CD14-positive monocyte (primary cell): ENCODE results near the gene CDK5RAP2. TPM values are rescaled to one million over a fixed set of nuclear protein-coding genes. Genes with fewer than 3 reads are reported as not detected.
A peak's percentile ranks its signal among the peaks of the same experiment; 100 is the strongest.

Source experiments
- DNase-seq, 3 donors: peaks; one replicate each; pipeline ENCODE4 v3.0.0-alpha.2; 2011 to 2022
- H2AFZ ChIP-seq: 2 replicates; pipeline ENCODE4 v1.6.0; 2012; ENCODE audit warnings: mild to moderate bottlenecking, low read depth, low read length, inconsistent platforms; ENCODE audit not compliant: insufficient read depth, poor library complexity, severe bottlenecking
- H3K27ac ChIP-seq, 2 donors: 1 replicate in 1 of 2; 2 replicates in 1 of 2; pipeline ENCODE4 v1.5.1; 2012 to 2013; ENCODE audit warnings: low read length in 2 of 2, control low read depth in 1 of 2, inconsistent platforms in 1 of 2, low read depth in 1 of 2, mild to moderate bottlenecking in 1 of 2
- H3K27me3 ChIP-seq, 2 donors: one replicate each; pipeline versions ENCODE4 v1.6.0 to v1.6.1; 2011 to 2013; ENCODE audit warnings: low read length in 2 of 2; ENCODE audit not compliant: control insufficient read depth in 2 of 2, insufficient read depth in 2 of 2
- H3K36me3 ChIP-seq, 2 donors: replicated peaks in 1 of 2; 1 replicate in 1 of 2; 2 replicates in 1 of 2; pipeline versions ENCODE4 v1.5.1 to v1.6.1; 2012 to 2013; ENCODE audit warnings: low read length in 2 of 2, control low read depth in 1 of 2, inconsistent platforms in 1 of 2, mild to moderate bottlenecking in 1 of 2; ENCODE audit not compliant: insufficient read depth in 2 of 2, control insufficient read depth in 1 of 2
- H3K4me1 ChIP-seq, 2 donors: 1 replicate in 1 of 2; 2 replicates in 1 of 2; pipeline versions ENCODE4 v1.5.1 to v1.6.1; 2012 to 2013; ENCODE audit warnings: low read length in 2 of 2, control low read depth in 1 of 2, inconsistent platforms in 1 of 2, mild to moderate bottlenecking in 1 of 2, moderate library complexity in 1 of 2; ENCODE audit not compliant: insufficient read depth in 2 of 2, control insufficient read depth in 1 of 2
- H3K4me2 ChIP-seq: replicated peaks from 2 replicates; pipeline ENCODE3; 2012; ENCODE audit warnings: low read length, moderate library complexity, mild to moderate bottlenecking; ENCODE audit not compliant: poor library complexity, severe bottlenecking; ENCODE audit errors: extremely low read depth
- H3K4me3 ChIP-seq, 3 experiments: fragments of 200-600 bp in 1 of 3; sonication (generic) in 1 of 3; replicated peaks in 1 of 3; 1 replicate in 2 of 3; 2 replicates in 1 of 3; pipeline ENCODE4 v1.5.1; 2011 to 2013; ENCODE audit warnings: low read length in 3 of 3, mild to moderate bottlenecking in 3 of 3, control low read depth in 2 of 3, low read depth in 2 of 3, inconsistent platforms in 1 of 3, moderate library complexity in 1 of 3
- H3K79me2 ChIP-seq: 2 replicates; pipeline ENCODE4 v1.6.0; 2012; ENCODE audit warnings: mild to moderate bottlenecking, control low read depth, inconsistent platforms, low read length, moderate library complexity; ENCODE audit not compliant: insufficient read depth
- H3K9ac ChIP-seq: 2 replicates; pipeline ENCODE4 v1.6.0; 2017; ENCODE audit warnings: low read length, mild to moderate bottlenecking; ENCODE audit not compliant: insufficient read depth, poor library complexity, severe bottlenecking
- H3K9me3 ChIP-seq, 2 donors: replicated peaks in 1 of 2; 1 replicate in 1 of 2; 2 replicates in 1 of 2; pipeline versions ENCODE4 v1.5.1 to v1.6.1; 2012 to 2013; ENCODE audit warnings: low read length in 2 of 2, control low read depth in 1 of 2; ENCODE audit not compliant: control insufficient read depth in 1 of 2, insufficient read depth in 1 of 2
- H4K20me1 ChIP-seq: 2 replicates; pipeline ENCODE4 v1.6.0; 2012; ENCODE audit warnings: mild to moderate bottlenecking, low read length, control low read depth, moderate library complexity; ENCODE audit not compliant: insufficient read depth
- H3K27ac Mint-ChIP-seq, 7 donors: one replicate each; pipeline ENCODE4 v1.8.0; 2020; ENCODE audit warnings: mild to moderate bottlenecking in 7 of 7, mixed read lengths in 7 of 7, moderate library complexity in 6 of 7, inconsistent platforms in 2 of 7
- H3K27me3 Mint-ChIP-seq, 3 donors: one replicate each; pipeline ENCODE4 v1.8.0; 2021 to 2022; ENCODE audit warnings: low read depth in 3 of 3, mild to moderate bottlenecking in 3 of 3, mixed read lengths in 3 of 3, moderate library complexity in 3 of 3, inconsistent platforms in 1 of 3
- H3K36me3 Mint-ChIP-seq, 2 donors: one replicate each; pipeline ENCODE4 v1.8.0; 2020; ENCODE audit warnings: mixed read lengths in 2 of 2, inconsistent platforms in 1 of 2, mild to moderate bottlenecking in 1 of 2
- H3K4me1 Mint-ChIP-seq: one replicate; pipeline ENCODE4 v1.8.0; 2020; ENCODE audit warnings: mild to moderate bottlenecking, mixed read lengths
- H3K4me3 Mint-ChIP-seq, 2 donors: one replicate each; pipeline ENCODE4 v1.8.0; 2020; ENCODE audit warnings: mild to moderate bottlenecking in 2 of 2, mixed read lengths in 2 of 2, moderate library complexity in 1 of 2
- H3K9me3 Mint-ChIP-seq, 7 donors: one replicate each; pipeline ENCODE4 v1.8.0; 2020 to 2022; ENCODE audit warnings: mixed read lengths in 7 of 7, mild to moderate bottlenecking in 6 of 7, moderate library complexity in 6 of 7, inconsistent platforms in 2 of 7
- CTCF ChIP-seq: fragments of 200-600 bp; IDR thresholded peaks from one replicate; pipeline ENCODE4 v1.8.0; 2022; ENCODE audit warnings: antibody characterized with exemption, mild to moderate bottlenecking
- WGBS: methylation state at CpG from one replicate; pipeline ENCODE4 v1.1.5; 2013; ENCODE audit warnings: missing lambda C conversion rate; ENCODE audit not compliant: insufficient coverage; 5-methylcytosine and 5-hydroxymethylcytosine counted together
- intact Hi-C, 2 donors: fragments of 100-400 bp; cut with micrococcal nuclease; formaldehyde crosslinking; loops; one replicate each; pipeline versions ENCODE4 v1.15.0 to v1.15.1; 2023
- polyA plus RNA-seq, 3 donors: library from polyadenylated mRNA; depleted of rRNA in 1 of 3; unstranded in 2 of 3; stranded (reverse) in 1 of 3; fragments of 300-500 nt in 2 of 3; fragments of >200 nt in 1 of 3; fragmentation: Illumina TruSeq in 2 of 3; gene quantifications; 1 replicate in 2 of 3; 2 replicates in 1 of 3; pipeline ENCODE4 v1.2.3, GENCODE V29; 2012 to 2021

CDK5RAP2 gene
- polyA plus RNA-seq, 3 donors, result 2.0 to 13.7 (median 6.1) TPM

- Mint-ChIP-seq H3K27ac (no peak overlapping the region), H3K4me1 (no peaks in the 10 kb centered on the region), H3K9me3 (peaks cover 0 to 2% (median 0%) of the 10 kb centered on the region in 7 donors), H3K27me3 (peaks cover 5 to 9% (median 7%) of the 10 kb centered on the region in 3 donors), H3K4me3 (peak overlapping the region in 1 of 2 donors; percentile 5), H3K36me3 (no peaks in the 10 kb centered on the region)
- intact Hi-C loops, result no loop called here
- Histone ChIP-seq H4K20me1 (no peaks in the 10 kb centered on the region), H3K4me1 (no peaks in the 10 kb centered on the region), H3K9ac (no peak overlapping the region), H3K4me2 (no peak overlapping the region), H3K79me2 (no peaks in the 10 kb centered on the region), H3K9me3 (no peaks in the 10 kb centered on the region), H2AFZ (no peak overlapping the region), H3K27me3 (no peaks in the 10 kb centered on the region), H3K27ac (no peak overlapping the region), H3K4me3 (no peak overlapping the region), H3K36me3 (no peaks in the 10 kb centered on the region)
- TF ChIP-seq CTCF, result peak; percentile 21
- no peak for DNase-seq
- WGBS, result 21% methylated on average over 15 of the region's 16 CpGs
Measured at GRCh38 chr9:120348951-120349429, 231.0 kb downstream of the CDK5RAP2 start.

DNA sequence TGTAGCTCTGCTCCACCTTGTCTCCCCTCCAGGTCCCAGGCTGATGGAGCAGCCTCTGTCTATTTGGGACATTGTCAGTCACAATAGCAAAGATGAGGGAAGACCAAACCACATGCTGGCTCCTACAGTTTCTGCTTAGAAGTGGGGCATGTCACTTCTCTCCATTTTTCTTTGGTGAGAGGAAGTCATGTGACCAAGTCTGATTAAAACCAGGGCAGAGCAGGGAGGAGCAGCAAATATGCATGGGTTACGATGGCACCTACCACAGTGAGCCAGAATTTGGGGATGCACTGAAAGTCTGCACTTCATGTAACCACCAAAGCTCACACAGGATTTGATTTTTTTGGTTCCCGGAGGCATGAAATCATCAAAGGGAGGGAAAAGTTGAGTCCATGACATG is 234.6 kb downstream of the CDK5RAP2 start:
- no peaks in the 10 kb centered on the region for H3K79me2 ChIP-seq
- no peaks in the 10 kb centered on the region for H3K4me1 ChIP-seq
- H3K9me3 ChIP-seq, result no peaks in the 10 kb centered on the region
- H2AFZ ChIP-seq, result no peak overlapping the region
- intact Hi-C loops, result no loop called here
- no peaks in the 10 kb centered on the region for H4K20me1 ChIP-seq
- H3K4me2 ChIP-seq, result no peak overlapping the region
- Mint-ChIP-seq H3K4me1 (no peaks in the 10 kb centered on the region), H3K4me3 (no peak overlapping the region), H3K27me3 (peaks cover 4 to 10% (median 9%) of the 10 kb centered on the region in 3 donors), H3K27ac (no peak overlapping the region), H3K9me3 (no peaks in the 10 kb centered on the region), H3K36me3 (no peaks in the 10 kb centered on the region)
- 80% methylated on average over 1 of the region's 2 CpGs for WGBS
- no peaks in the 10 kb centered on the region for H3K36me3 ChIP-seq
- H3K4me3 ChIP-seq, result no peak overlapping the region
- no peak for DNase-seq
- H3K27me3 ChIP-seq, result no peaks in the 10 kb centered on the region
- no peak overlapping the region for H3K27ac ChIP-seq
- no peak for TF ChIP-seq CTCF
- H3K9ac ChIP-seq, result no peak overlapping the region
